ENCODE measurements around the gene CSRP1. TPM values are rescaled to one million over a fixed set of nuclear protein-coding genes. Genes with fewer than 3 reads are reported as not detected.
A peak's percentile ranks its signal among the peaks of the same experiment; 100 is the strongest.

Gene CSRP1
- total and polyA plus RNA-seq, 9 of the 15 experiments (the other 6 are each of a cell fraction or from before 2014, with no cell fraction given), result 6.8 to 39.4 (median 23.7) TPM

DNA sequence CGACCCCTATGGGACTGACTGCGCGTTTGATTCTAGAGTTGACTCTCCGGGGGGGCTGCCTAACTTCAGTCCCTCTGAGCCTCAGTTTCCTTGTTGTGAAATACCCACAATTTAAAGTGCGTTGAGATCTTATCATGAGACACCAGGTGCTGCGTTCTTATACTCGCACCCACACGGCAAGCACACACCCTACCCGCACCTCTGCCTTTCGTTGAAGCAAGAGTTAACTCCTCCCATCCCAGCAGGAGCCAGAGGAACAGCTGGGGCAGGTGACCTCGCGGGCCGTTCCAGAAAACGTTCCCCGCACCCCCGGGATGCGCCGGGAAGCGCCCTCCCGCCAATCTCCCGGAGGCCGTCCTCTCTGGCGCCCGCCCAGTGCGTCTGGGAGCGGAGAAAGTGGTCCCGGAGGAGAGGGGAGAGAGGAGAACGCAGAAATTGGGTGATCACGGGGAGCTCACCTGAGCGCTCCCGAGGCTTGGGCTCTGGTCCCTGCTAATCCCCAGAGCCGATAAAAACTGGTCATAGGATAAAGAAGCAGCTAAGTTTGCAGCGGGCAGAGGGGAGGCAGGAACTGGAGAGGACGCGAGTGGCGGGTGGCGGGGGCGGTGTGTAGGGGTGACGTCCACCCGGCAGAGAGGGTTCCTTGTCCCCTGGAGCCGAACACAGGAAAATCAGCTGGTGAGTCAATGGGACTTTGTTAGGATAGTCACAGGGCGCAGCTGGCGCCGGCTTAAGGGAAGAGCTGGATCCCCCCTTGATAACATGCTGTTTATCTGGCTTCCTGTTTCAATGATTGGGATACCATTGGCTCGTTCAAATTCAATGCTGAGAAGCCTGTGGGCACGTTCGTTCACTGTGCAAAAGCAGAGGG, 32.9 kb upstream of the CSRP1 start (continued):
- TF ChIP-seq RBFOX2 (IDR thresholded peaks at IDR 0.05; ENCODE audit: low read depth, low read length), result 0 out of 2 replicates have a peak, but pooled peaks have one; percentile 14
- TF ChIP-seq TSC22D4 (tag; IDR thresholded peaks at IDR 0.05), result no peak
- 0 out of 2 replicates have a peak, but pooled peaks have one; percentile 88 for TF ChIP-seq RREB1 (CRISPR knock-in tag; IDR thresholded peaks at IDR 0.05)
- TF ChIP-seq MAX (CRISPR knock-in tag; IDR thresholded peaks at IDR 0.05), result 0 out of 2 replicates have a peak, but pooled peaks have one; percentile 30
- no peak for TF ChIP-seq ETV1 (tag; conservative IDR thresholded peaks at IDR 0.05; ENCODE audit: low read depth)
- TF ChIP-seq CREM (IDR thresholded peaks at IDR 0.05; ENCODE audit: low read depth), result 0 out of 2 replicates have a peak, but pooled peaks have one; percentile 19
- no peak for TF ChIP-seq ATF1 (CRISPR knock-in tag; IDR thresholded peaks at IDR 0.05)
- peak; percentile 23; the same call in 1 of the 2 replicates for TF ChIP-seq ATF1 (tag; IDR thresholded peaks at IDR 0.05)
- 0 out of 2 replicates have a peak, but pooled peaks have one; percentile 45 for TF ChIP-seq ZNF583 (CRISPR knock-in tag; IDR thresholded peaks at IDR 0.05)
- no peak for TF ChIP-seq ZNF3 (CRISPR knock-in tag; IDR thresholded peaks at IDR 0.05)
- TF ChIP-seq, protein P1, sequence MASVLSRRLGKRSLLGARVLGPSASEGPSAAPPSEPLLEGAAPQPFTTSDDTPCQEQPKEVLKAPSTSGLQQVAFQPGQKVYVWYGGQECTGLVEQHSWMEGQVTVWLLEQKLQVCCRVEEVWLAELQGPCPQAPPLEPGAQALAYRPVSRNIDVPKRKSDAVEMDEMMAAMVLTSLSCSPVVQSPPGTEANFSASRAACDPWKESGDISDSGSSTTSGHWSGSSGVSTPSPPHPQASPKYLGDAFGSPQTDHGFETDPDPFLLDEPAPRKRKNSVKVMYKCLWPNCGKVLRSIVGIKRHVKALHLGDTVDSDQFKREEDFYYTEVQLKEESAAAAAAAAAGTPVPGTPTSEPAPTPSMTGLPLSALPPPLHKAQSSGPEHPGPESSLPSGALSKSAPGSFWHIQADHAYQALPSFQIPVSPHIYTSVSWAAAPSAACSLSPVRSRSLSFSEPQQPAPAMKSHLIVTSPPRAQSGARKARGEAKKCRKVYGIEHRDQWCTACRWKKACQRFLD (CRISPR knock-in tag; IDR thresholded peaks at IDR 0.05), result peak; percentile 30; the same call in 1 of the 2 replicates
- TF ChIP-seq THRB (CRISPR knock-in tag; conservative IDR thresholded peaks at IDR 0.05), result peak; percentile 71; the same call in 1 of the 2 replicates
- TF ChIP-seq NRF1 (conservative IDR thresholded peaks at IDR 0.05 in 1 of 2, IDR thresholded peaks at IDR 0.05 in 1 of 2), result peak in 1 of 2 experiments; percentile 30; a peak in 1 of 4 replicates
- TF ChIP-seq MECOM (CRISPR knock-in tag; IDR thresholded peaks at IDR 0.05), result no peak
- TF ChIP-seq PHF8 (IDR thresholded peaks at IDR 0.05; ENCODE audit: borderline replicate concordance, low read length), result peak; percentile 2; the same call in 1 of the 2 replicates
- TF ChIP-seq ZNF507 (tag; conservative IDR thresholded peaks at IDR 0.05), result no peak
